Trophoblast cell (in vitro differentiated cells and primary cell): Measurements from ENCODE around the gene MAST4.

Experiments used
- DNase-seq, 2 donors: peaks; one replicate each; pipeline ENCODE4 v3.0.0-alpha.2; 2016
- H2AFZ ChIP-seq: 2 replicates; pipeline ENCODE4 v1.6.1; 2013; ENCODE audit warnings: low read length, moderate library complexity, mild to moderate bottlenecking; ENCODE audit not compliant: insufficient read depth, poor library complexity
- H2AK5ac ChIP-seq: 2 replicates; pipeline ENCODE4 v1.6.1; 2013; ENCODE audit warnings: mild to moderate bottlenecking, low read length
- H2BK120ac ChIP-seq: 2 replicates; pipeline ENCODE4 v1.6.1; 2013; ENCODE audit warnings: low read length, mild to moderate bottlenecking, moderate library complexity; ENCODE audit not compliant: insufficient read depth, poor library complexity
- H2BK12ac ChIP-seq: 2 replicates; pipeline ENCODE4 v1.6.1; 2013; ENCODE audit warnings: mild to moderate bottlenecking, low read length, moderate library complexity
- H2BK5ac ChIP-seq: 2 replicates; pipeline ENCODE4 v1.6.1; 2013; ENCODE audit warnings: low read length, low read depth, moderate library complexity, mild to moderate bottlenecking; ENCODE audit not compliant: poor library complexity
- H3K14ac ChIP-seq: 2 replicates; pipeline ENCODE4 v1.6.1; 2013; ENCODE audit warnings: mild to moderate bottlenecking, low read length
- H3K18ac ChIP-seq: 2 replicates; pipeline ENCODE4 v1.6.1; 2013; ENCODE audit warnings: mild to moderate bottlenecking, low read length
- H3K23ac ChIP-seq: 2 replicates; pipeline ENCODE4 v1.6.1; 2013; ENCODE audit warnings: low read length
- H3K27ac ChIP-seq: 2 replicates; pipeline ENCODE4 v1.5.1; 2013; ENCODE audit warnings: low read depth, mild to moderate bottlenecking, inconsistent platforms, low read length, moderate library complexity
- H3K27me3 ChIP-seq: 2 replicates; pipeline ENCODE4 v1.6.1; 2013; ENCODE audit warnings: inconsistent platforms, mild to moderate bottlenecking, low read length, moderate library complexity; ENCODE audit not compliant: insufficient read depth
- H3K36me3 ChIP-seq, 2 experiments: 1 replicate in 1 of 2; 2 replicates in 1 of 2; pipeline ENCODE4 v1.6.1; 2013; ENCODE audit warnings: low read length in 2 of 2, mild to moderate bottlenecking in 2 of 2, moderate library complexity in 1 of 2; ENCODE audit not compliant: insufficient read depth in 2 of 2, control insufficient read depth in 1 of 2
- H3K4ac ChIP-seq: 2 replicates; pipeline ENCODE4 v1.6.1; 2013; ENCODE audit warnings: low read depth, mild to moderate bottlenecking, low read length, moderate library complexity
- H3K4me1 ChIP-seq, 2 experiments: 1 replicate in 1 of 2; 2 replicates in 1 of 2; pipeline ENCODE4 v1.6.1; 2013; ENCODE audit warnings: low read length in 2 of 2, mild to moderate bottlenecking in 2 of 2, moderate library complexity in 1 of 2; ENCODE audit not compliant: insufficient read depth in 2 of 2, control insufficient read depth in 1 of 2
- H3K4me2 ChIP-seq: 2 replicates; pipeline ENCODE4 v1.6.1; 2013; ENCODE audit warnings: inconsistent platforms, mild to moderate bottlenecking, low read length, moderate library complexity
- H3K4me3 ChIP-seq: 2 replicates; pipeline ENCODE4 v1.5.1; 2013; ENCODE audit warnings: mild to moderate bottlenecking, low read depth, low read length, inconsistent platforms
- H3K79me1 ChIP-seq: one replicate; pipeline ENCODE4 v1.6.1; 2013; ENCODE audit warnings: low read length
- H3K79me2 ChIP-seq: 2 replicates; pipeline ENCODE4 v1.6.1; 2013; ENCODE audit warnings: low read length, mild to moderate bottlenecking; ENCODE audit not compliant: control insufficient read depth, insufficient read depth, poor library complexity
- H3K9ac ChIP-seq: 2 replicates; pipeline ENCODE4 v1.6.1; 2013; ENCODE audit warnings: mild to moderate bottlenecking, low read length
- H3K9me3 ChIP-seq: 2 replicates; pipeline ENCODE4 v1.6.1; 2013; ENCODE audit warnings: low read depth, mild to moderate bottlenecking, control low read depth, inconsistent platforms, low read length; ENCODE audit not compliant: insufficient read depth
- H4K12ac ChIP-seq: 2 replicates; pipeline ENCODE4 v1.6.1; 2013; ENCODE audit warnings: low read depth, mild to moderate bottlenecking, low read length, moderate library complexity
- H4K8ac ChIP-seq: 2 replicates; pipeline ENCODE4 v1.6.1; 2013; ENCODE audit warnings: low read depth, mild to moderate bottlenecking, low read length, moderate library complexity
- H4K91ac ChIP-seq: one replicate; pipeline ENCODE4 v1.6.1; 2013; ENCODE audit warnings: low read depth, mild to moderate bottlenecking, low read length, moderate library complexity
- WGBS: extraction: QIAGEN DNeasy Blood & Tissue Kit; methylation state at CpG from one replicate; pipeline ENCODE4 v1.1.7; 2013; ENCODE audit warnings: missing lambda C conversion rate; ENCODE audit not compliant: insufficient read length, insufficient coverage; ENCODE audit errors: extremely low coverage; 5-methylcytosine and 5-hydroxymethylcytosine counted together

The MAST4 gene

DNA sequence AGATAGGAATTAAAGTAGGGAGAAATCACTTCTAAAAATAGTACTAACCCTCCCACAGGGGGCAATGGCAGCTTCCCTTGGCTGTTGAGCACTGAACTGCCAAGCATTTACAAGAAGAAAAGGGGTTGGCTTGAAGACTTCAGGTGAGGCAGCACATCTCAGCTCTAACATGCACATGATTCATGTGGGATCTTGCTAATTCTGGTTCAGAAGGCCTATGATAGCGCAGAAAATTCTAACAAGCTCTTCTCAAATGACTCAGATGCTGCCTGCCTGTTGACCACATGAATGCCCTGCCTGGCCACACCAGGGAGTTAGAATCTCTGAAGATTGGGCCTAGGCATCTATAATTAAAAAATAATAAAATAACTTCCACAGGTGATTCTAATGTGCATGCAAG is 577.8 kb downstream of the MAST4 start:
- no peaks in the 10 kb centered on the region for H3K79me1 ChIP-seq
- no CpG with 5 or more reads among the region's 1 CpG for WGBS
- H3K14ac ChIP-seq: no peak overlapping the region
- no peak overlapping the region for H4K8ac ChIP-seq
- H3K4ac ChIP-seq: no peak overlapping the region
- H3K27me3 ChIP-seq: no peaks in the 10 kb centered on the region
- no peaks in the 10 kb centered on the region for H3K79me2 ChIP-seq
- H4K91ac ChIP-seq: no peak overlapping the region
- H3K4me1 ChIP-seq: no peaks in the 10 kb centered on the region
- no peak overlapping the region for H2BK120ac ChIP-seq
- H3K9ac ChIP-seq: no peak overlapping the region
- no peak overlapping the region for H2AK5ac ChIP-seq
- H3K27ac ChIP-seq: no peak overlapping the region
- H2BK12ac ChIP-seq: no peak overlapping the region
- no peak overlapping the region for H3K4me2 ChIP-seq
- no peak for DNase-seq
- H3K4me3 ChIP-seq: no peak overlapping the region
- no peak overlapping the region for H3K18ac ChIP-seq
- no peaks in the 10 kb centered on the region for H3K36me3 ChIP-seq
- no peak overlapping the region for H4K12ac ChIP-seq
- H3K23ac ChIP-seq: no peak overlapping the region
- no peaks in the 10 kb centered on the region for H3K9me3 ChIP-seq
- H2AFZ ChIP-seq: no peak overlapping the region
- no peak overlapping the region for H2BK5ac ChIP-seq

DNA sequence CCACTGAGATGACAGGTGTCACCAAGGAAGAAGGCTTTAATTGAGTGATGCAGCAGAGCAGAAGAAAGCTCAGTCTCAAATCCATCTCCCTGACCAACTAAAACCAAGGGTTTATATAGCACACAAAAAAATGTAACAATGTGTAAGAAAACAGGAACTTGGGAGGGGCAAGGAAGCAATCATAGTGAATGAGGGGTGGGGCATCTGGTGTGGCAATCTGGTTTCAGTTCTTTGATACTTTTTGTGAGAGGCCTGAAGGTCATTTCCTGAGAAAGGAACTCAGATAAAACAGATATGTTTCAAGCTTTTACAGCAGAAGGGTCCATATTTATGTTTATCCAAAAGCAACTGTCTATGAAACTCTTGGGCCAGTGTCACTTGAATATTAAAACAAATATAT is 580.7 kb downstream of the MAST4 start:
- Histone ChIP-seq H3K79me1 (no peaks in the 10 kb centered on the region), H3K4ac (no peak overlapping the region), H3K4me1 (no peaks in the 10 kb centered on the region), H3K79me2 (no peaks in the 10 kb centered on the region), H3K27ac (no peak overlapping the region), H3K14ac (no peak overlapping the region), H2AK5ac (no peak overlapping the region), H3K9ac (no peak overlapping the region), H3K9me3 (no peaks in the 10 kb centered on the region), H2BK120ac (no peak overlapping the region), H3K23ac (no peak overlapping the region), H2BK12ac (no peak overlapping the region), H2AFZ (no peak overlapping the region), H3K27me3 (no peaks in the 10 kb centered on the region), H4K8ac (no peak overlapping the region), H3K4me3 (no peak overlapping the region), H2BK5ac (no peak overlapping the region), H4K91ac (no peak overlapping the region), H3K18ac (no peak overlapping the region), H4K12ac (no peak overlapping the region), H3K4me2 (no peak overlapping the region), H3K36me3 (no peaks in the 10 kb centered on the region)
- DNase-seq: no peak

GRCh38 chr5:67178085-67178484 is 581.9 kb downstream of the MAST4 start:
- no CpG with 5 or more reads among the region's 1 CpG for WGBS
- no peaks in the 10 kb centered on the region for H3K36me3 ChIP-seq
- no peaks in the 10 kb centered on the region for H3K79me2 ChIP-seq
- no peaks in the 10 kb centered on the region for H3K4me1 ChIP-seq
- no peak overlapping the region for H2BK12ac ChIP-seq
- DNase-seq: peak in 1 of 2 donors; percentile 12
- no peak overlapping the region for H3K18ac ChIP-seq
- H2AK5ac ChIP-seq: no peak overlapping the region
- H3K9me3 ChIP-seq: no peaks in the 10 kb centered on the region
- no peak overlapping the region for H2BK5ac ChIP-seq
- H4K91ac ChIP-seq: no peak overlapping the region
- no peak overlapping the region for H4K8ac ChIP-seq
- no peak overlapping the region for H3K23ac ChIP-seq
- H3K27ac ChIP-seq: no peak overlapping the region
- H3K4me2 ChIP-seq: no peak overlapping the region
- no peaks in the 10 kb centered on the region for H3K27me3 ChIP-seq
- H3K14ac ChIP-seq: no peak overlapping the region
- no peak overlapping the region for H4K12ac ChIP-seq
- H3K9ac ChIP-seq: no peak overlapping the region
- H3K4ac ChIP-seq: no peak overlapping the region
- no peak overlapping the region for H3K4me3 ChIP-seq
- H3K79me1 ChIP-seq: no peaks in the 10 kb centered on the region
- H2AFZ ChIP-seq: no peak overlapping the region
- no peak overlapping the region for H2BK120ac ChIP-seq

DNA sequence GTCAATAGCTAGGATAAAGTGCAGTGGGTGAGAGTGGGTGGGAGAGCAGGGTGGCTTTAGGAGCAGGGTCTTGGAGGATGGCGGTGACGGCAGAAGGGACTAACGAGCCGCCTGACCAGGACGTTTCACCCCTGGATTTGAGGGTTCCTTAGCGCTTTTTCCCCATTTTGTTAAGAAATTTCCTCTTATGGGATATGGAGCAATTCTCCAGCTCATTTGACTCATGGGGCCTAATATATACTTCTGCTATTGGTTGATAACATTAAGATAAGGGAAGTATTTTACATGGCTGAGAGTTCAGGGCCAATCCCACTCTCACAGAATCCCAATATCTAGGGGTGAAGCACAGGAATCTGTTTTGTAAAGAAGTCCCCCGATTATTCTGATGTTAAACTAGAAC is 582.8 kb downstream of the MAST4 start:
- WGBS: no CpG with 5 or more reads among the region's 7 CpGs
- H3K4me3 ChIP-seq: no peak overlapping the region
- no peak overlapping the region for H4K8ac ChIP-seq
- no peak for DNase-seq
- H3K27ac ChIP-seq: no peak overlapping the region
- no peak overlapping the region for H3K14ac ChIP-seq
- no peaks in the 10 kb centered on the region for H3K79me1 ChIP-seq
- H2BK12ac ChIP-seq: no peak overlapping the region
- H3K9ac ChIP-seq: no peak overlapping the region
- H3K4me2 ChIP-seq: no peak overlapping the region
- H2BK5ac ChIP-seq: no peak overlapping the region
- no peaks in the 10 kb centered on the region for H3K79me2 ChIP-seq
- H3K27me3 ChIP-seq: no peaks in the 10 kb centered on the region
- no peak overlapping the region for H3K4ac ChIP-seq
- no peak overlapping the region for H2AFZ ChIP-seq
- H3K23ac ChIP-seq: no peak overlapping the region
- H2BK120ac ChIP-seq: no peak overlapping the region
- no peaks in the 10 kb centered on the region for H3K9me3 ChIP-seq
- no peak overlapping the region for H4K91ac ChIP-seq
- no peaks in the 10 kb centered on the region for H3K4me1 ChIP-seq
- no peak overlapping the region for H4K12ac ChIP-seq
- H3K36me3 ChIP-seq: no peaks in the 10 kb centered on the region
- no peak overlapping the region for H2AK5ac ChIP-seq
- no peak overlapping the region for H3K18ac ChIP-seq
